ENCODE results near the gene SPOUT1.

SPOUT1 gene

DNA sequence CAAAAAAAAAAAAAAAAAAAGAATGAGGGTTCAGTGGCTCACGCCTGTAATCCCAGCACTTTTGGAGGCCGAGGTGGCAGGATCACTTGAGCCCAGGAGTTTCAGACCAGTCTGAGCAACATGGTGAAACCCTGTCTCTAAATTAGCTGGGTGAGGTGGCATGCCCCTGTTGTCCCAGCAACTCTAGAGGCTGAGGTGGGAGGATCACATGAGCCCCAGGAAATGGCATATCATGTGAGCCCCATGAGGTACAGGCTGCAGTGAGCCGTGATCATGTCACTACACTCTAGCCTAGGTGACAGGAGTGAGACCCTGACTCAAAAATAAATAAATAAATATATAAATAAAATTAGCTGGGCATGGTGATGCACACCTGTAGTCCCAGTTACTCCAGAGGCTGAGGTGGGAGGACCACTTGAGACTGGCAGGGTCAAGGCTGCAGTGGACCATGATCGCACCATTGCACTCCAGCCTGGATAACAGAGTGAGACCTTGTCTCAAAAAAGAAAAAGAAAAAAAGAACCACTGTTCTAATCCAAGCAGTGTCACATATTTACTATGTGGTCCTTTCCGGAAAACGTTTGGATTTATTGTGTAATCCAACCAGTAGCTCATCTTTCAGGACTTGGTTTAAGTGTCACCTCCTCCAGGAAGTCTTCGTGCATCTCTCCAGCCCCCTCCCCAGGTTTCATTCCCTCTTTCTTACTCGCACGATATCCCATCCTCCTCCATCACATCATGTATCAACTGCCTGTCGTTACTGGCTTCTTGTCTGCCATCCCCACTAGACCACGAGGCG, 12.3 kb upstream of the SPOUT1 start:
- H3K27ac ChIP-seq = peak overlapping the region; percentile 70
- TF ChIP-seq, protein P1, sequence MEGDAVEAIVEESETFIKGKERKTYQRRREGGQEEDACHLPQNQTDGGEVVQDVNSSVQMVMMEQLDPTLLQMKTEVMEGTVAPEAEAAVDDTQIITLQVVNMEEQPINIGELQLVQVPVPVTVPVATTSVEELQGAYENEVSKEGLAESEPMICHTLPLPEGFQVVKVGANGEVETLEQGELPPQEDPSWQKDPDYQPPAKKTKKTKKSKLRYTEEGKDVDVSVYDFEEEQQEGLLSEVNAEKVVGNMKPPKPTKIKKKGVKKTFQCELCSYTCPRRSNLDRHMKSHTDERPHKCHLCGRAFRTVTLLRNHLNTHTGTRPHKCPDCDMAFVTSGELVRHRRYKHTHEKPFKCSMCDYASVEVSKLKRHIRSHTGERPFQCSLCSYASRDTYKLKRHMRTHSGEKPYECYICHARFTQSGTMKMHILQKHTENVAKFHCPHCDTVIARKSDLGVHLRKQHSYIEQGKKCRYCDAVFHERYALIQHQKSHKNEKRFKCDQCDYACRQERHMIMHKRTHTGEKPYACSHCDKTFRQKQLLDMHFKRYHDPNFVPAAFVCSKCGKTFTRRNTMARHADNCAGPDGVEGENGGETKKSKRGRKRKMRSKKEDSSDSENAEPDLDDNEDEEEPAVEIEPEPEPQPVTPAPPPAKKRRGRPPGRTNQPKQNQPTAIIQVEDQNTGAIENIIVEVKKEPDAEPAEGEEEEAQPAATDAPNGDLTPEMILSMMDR (IDR thresholded peaks at IDR 0.05) = no peak
- TF ChIP-seq ZFX (IDR thresholded peaks at IDR 0.05; ENCODE audit: borderline replicate concordance) = no peak

DNA sequence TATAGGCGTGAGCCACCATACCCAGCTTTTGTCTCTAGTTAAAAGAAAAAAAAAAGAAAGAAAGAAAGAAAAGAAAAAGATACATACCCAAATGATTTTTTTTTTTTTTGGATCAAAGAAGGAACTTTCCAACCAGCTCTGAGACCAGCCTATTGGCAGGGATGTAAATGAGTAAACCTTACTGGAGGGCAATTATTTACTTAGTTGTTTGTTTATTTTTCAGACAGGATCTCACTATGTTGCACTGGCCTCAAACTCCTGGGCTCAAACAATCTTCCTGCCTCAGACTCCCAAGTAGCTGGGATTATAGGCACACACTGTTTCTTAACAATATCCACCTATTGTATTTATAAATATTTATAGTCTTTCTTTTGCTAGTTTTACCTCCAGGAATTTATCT, 10.9 kb upstream of the SPOUT1 start:
- TF ChIP-seq, protein P1 (IDR thresholded peaks at IDR 0.05) = no peak
- TF ChIP-seq ZFX (IDR thresholded peaks at IDR 0.05; ENCODE audit: borderline replicate concordance) = no peak
- H3K27ac ChIP-seq = peak overlapping the region; percentile 70

DNA sequence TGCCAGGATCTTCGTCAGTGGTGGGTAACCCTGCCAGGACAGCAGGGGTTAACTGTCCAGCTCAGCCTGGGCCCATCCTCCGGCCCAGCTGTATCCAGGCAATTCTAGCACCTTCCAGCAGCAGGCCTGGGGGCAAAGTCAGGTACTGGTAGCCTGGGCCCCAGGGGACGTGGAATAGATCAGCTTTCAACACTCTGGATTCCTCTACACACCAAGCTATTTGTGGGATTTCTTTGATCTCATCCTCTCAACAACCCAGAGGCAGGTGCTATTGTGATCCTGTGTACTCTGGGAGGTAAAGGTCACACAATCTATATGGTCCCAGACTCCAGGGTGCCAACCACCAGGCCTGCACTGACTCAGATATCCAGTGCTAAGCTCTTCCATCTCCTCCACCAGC, 8.7 kb upstream of the SPOUT1 start:
- no peak for TF ChIP-seq ZFX (IDR thresholded peaks at IDR 0.05; ENCODE audit: borderline replicate concordance)
- TF ChIP-seq, protein P1 (IDR thresholded peaks at IDR 0.05) = no peak
- peak overlapping the region; percentile 70; the same call in 1 of the 2 replicates for H3K27ac ChIP-seq

DNA sequence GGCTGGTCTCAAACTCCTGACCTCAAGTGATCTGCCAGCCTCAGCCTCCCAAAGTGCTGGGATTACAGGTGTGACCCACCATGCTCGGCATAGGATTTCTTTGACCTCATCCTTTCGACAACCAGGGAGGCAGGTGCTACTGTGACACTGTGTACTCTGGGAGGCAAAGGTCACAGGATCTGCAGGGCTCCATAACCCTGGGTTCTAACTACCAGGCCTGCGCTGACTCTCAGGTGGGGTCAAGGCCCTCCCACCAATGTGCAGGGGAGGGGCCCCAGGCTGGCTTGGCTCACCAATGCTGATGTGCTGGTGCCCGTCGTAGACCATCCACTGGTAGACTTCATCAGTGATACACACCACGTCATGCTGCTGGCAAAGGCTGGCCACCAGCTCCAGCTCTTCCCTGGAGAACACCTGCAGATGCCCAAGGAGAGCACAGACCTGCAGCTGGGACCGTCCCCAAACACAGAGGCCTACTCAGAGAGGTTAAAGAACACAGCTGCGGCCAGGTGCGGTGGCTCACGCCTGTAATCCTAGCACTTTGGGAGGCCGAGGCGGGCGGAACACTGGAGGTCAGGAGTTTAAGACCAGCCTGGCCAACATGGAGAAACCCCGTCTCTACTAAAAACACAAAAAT, 7.0 kb upstream of the SPOUT1 start:
- H3K27ac ChIP-seq = no peak overlapping the region
- TF ChIP-seq ZFX (IDR thresholded peaks at IDR 0.05; ENCODE audit: borderline replicate concordance) = no peak
- TF ChIP-seq, protein P1 (IDR thresholded peaks at IDR 0.05) = no peak

DNA sequence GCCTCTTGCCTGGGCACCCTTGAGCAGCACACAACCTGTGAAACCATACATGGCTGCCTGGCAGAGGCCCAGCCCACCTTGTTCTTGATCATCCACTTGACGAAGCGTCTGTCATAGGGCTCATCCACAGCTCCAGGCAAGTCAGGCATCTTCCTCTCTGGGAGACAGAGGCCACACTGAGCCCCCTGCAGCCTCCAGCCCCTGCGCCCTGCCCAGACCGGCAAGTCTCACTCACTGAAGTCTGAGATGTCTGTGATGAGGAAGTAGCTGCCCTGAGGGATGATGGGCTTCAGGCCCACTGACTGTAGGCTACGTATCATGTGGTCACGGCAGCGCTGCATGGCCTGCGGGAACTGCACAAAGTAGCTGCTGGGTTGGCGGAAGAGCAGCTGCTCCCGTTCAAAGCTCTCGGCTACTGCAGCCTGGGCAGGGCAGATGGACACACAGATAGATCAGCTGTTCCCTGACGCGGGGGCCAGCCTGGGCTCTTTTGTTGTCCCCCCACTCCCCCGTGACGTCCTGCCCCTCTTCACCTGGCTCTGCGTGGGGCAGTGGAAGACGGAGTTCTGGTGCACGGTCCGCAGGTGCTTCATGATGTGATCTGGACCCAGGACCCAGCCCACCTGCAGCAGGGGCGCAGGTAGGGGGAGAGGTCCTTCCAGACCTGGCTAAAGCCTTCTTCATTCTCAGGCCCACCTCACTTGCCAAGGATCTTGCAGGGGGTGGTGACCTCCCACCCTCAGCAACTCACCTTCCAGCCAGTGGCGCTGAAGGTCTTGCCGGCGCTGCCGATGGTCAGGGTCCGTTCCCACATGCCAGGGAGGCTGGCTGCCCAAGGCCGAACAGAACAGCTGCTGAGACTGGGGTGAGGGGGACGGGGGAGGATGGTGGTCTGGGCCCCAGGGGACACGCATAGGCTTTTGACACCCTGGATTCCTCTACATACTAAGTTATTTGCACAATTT, 5.9 kb upstream of the SPOUT1 start:
- H3K27ac ChIP-seq = no peak overlapping the region

DNA sequence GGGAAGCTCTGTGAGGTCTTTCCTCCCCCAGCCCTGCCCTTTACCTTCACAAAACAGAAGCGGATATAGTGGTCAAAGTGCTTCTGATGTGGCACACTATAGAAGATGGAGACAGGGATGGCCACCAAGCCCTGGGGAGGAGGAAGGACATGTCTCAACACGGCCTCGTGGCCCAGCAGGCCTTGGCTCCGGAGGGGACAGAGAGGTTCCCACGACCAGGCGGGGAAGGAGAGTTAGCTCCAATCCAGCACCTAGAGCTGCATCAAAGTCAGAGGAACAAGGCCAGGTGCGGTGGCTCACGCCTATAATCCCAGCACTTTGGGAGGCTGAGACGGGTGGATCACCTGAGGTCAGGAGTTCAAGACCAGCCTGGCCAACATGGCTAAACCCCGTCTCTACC, 4.1 kb upstream of the SPOUT1 start:
- 0 out of 2 replicates have a peak overlapping the region, but pooled peaks have one; percentile 4 for H3K27ac ChIP-seq
- TF ChIP-seq, protein P1 (IDR thresholded peaks at IDR 0.05) = no peak
- no peak for TF ChIP-seq ZFX (IDR thresholded peaks at IDR 0.05; ENCODE audit: borderline replicate concordance)

More for the DNA sequence above, 5.9 kb upstream of the SPOUT1 start:
- TF ChIP-seq ZFX (IDR thresholded peaks at IDR 0.05; ENCODE audit: borderline replicate concordance) = no peak
- TF ChIP-seq, protein P1 (IDR thresholded peaks at IDR 0.05) = no peak
